GM12872 (cell line): ENCODE data around the gene ZNF648.

ENCODE experiments used
- CTCF ChIP-seq: IDR thresholded peaks from 3 replicates; pipeline ENCODE4 v1.5.1; 2011; ENCODE audit warnings: low read depth, mild to moderate bottlenecking, low read length, moderate library complexity; ENCODE audit not compliant: insufficient read depth

The ZNF648 gene

GRCh38 chr1:182004601-182005000 lies 56.9 kb downstream of the ZNF648 start:
- TF ChIP-seq CTCF: no peak
